ENCODE results near the gene TAC4. TPM values are rescaled to one million over a fixed set of nuclear protein-coding genes. Genes with fewer than 3 reads are reported as not detected.

Gene TAC4
- total RNA-seq, 1 donor from 2014 or later: not detected

DNA sequence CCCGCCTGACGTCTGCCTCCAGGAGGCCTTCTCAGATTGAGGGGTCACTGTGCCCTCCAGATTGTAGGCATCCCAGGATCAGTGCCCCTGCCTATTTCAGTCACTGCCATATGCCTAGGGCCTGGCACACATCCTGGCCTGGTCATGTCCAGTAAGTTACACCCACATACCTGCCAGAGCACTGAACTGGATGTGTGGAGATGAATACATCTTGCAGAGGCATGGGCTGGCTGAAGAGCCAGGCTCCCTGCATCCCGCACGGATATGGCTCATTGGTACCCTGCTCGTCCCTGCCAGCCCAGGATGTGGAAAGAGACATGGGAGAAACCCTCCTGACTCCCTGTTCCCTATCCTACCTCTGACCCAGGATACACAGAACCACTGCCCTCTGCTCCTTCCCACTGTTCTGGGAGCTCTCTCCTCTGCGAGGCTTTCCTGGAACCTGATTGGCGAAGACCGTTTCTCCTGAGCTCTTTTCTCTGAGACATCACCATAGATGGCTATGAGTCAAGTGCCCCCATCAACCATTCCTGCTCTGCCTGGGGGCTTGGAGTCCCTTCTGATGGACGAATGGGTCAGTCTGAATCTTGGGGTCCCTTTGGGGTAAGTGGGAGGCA is 40.0 kb upstream of the TAC4 start:
- Mint-ChIP-seq H3K4me1 (ENCODE audit: low read depth) (peaks cover 4% of the 10 kb centered on the region), H3K9me3 (ENCODE audit: low read depth) (no peaks in the 10 kb centered on the region), H3K27me3 (ENCODE audit: low read depth) (peaks cover 48% of the 10 kb centered on the region), H3K4me3 (ENCODE audit: unreplicated experiment) (no peak overlapping the region), H3K27ac (ENCODE audit: unreplicated experiment) (no peak overlapping the region), H3K36me3 (ENCODE audit: low read depth) (no peaks in the 10 kb centered on the region)
- no peak for DNase-seq (ENCODE audit: low spot score)
- TF ChIP-seq, protein P1, sequence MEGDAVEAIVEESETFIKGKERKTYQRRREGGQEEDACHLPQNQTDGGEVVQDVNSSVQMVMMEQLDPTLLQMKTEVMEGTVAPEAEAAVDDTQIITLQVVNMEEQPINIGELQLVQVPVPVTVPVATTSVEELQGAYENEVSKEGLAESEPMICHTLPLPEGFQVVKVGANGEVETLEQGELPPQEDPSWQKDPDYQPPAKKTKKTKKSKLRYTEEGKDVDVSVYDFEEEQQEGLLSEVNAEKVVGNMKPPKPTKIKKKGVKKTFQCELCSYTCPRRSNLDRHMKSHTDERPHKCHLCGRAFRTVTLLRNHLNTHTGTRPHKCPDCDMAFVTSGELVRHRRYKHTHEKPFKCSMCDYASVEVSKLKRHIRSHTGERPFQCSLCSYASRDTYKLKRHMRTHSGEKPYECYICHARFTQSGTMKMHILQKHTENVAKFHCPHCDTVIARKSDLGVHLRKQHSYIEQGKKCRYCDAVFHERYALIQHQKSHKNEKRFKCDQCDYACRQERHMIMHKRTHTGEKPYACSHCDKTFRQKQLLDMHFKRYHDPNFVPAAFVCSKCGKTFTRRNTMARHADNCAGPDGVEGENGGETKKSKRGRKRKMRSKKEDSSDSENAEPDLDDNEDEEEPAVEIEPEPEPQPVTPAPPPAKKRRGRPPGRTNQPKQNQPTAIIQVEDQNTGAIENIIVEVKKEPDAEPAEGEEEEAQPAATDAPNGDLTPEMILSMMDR (IDR thresholded peaks at IDR 0.05): no peak

GRCh38 chr17:49887086-49887743 is 39.3 kb upstream of the TAC4 start:
- Mint-ChIP-seq H3K27ac (ENCODE audit: unreplicated experiment) (no peak overlapping the region), H3K9me3 (ENCODE audit: low read depth) (no peaks in the 10 kb centered on the region), H3K27me3 (ENCODE audit: low read depth) (peaks cover 49% of the 10 kb centered on the region), H3K4me3 (ENCODE audit: unreplicated experiment) (no peak overlapping the region), H3K36me3 (ENCODE audit: low read depth) (no peaks in the 10 kb centered on the region), H3K4me1 (ENCODE audit: low read depth) (peaks cover 4% of the 10 kb centered on the region)
- TF ChIP-seq, protein P1 (IDR thresholded peaks at IDR 0.05): no peak
- DNase-seq (ENCODE audit: low spot score): no peak

GRCh38 chr17:49886036-49886435 is 38.2 kb upstream of the TAC4 start:
- peaks cover 4% of the 10 kb centered on the region for H3K4me1 Mint-ChIP-seq (ENCODE audit: low read depth)
- DNase-seq (ENCODE audit: low spot score): no peak
- H3K4me3 Mint-ChIP-seq (ENCODE audit: unreplicated experiment): no peak overlapping the region
- H3K27ac Mint-ChIP-seq (ENCODE audit: unreplicated experiment): no peak overlapping the region
- H3K27me3 Mint-ChIP-seq (ENCODE audit: low read depth): peaks cover 43% of the 10 kb centered on the region
- TF ChIP-seq, protein P1 (IDR thresholded peaks at IDR 0.05): no peak
- H3K9me3 Mint-ChIP-seq (ENCODE audit: low read depth): no peaks in the 10 kb centered on the region
- H3K36me3 Mint-ChIP-seq (ENCODE audit: low read depth): no peaks in the 10 kb centered on the region

- TF ChIP-seq, protein P1 (IDR thresholded peaks at IDR 0.05): no peak
Measured at GRCh38 chr17:49882434-49882833, 34.6 kb upstream of the TAC4 start.

GRCh38 chr17:49881054-49881402 is 33.2 kb upstream of the TAC4 start:
- Mint-ChIP-seq H3K27ac (ENCODE audit: unreplicated experiment) (no peak overlapping the region), H3K9me3 (ENCODE audit: low read depth) (no peaks in the 10 kb centered on the region), H3K36me3 (ENCODE audit: low read depth) (no peaks in the 10 kb centered on the region), H3K4me3 (ENCODE audit: unreplicated experiment) (no peak overlapping the region), H3K4me1 (ENCODE audit: low read depth) (peaks cover 3% of the 10 kb centered on the region), H3K27me3 (ENCODE audit: low read depth) (peaks cover 55% of the 10 kb centered on the region)
- TF ChIP-seq, protein P1 (IDR thresholded peaks at IDR 0.05): no peak
- no peak for DNase-seq (ENCODE audit: low spot score)

More at GRCh38 chr17:49882434-49882833, 34.6 kb upstream of the TAC4 start:
- H3K36me3 Mint-ChIP-seq (ENCODE audit: low read depth): no peaks in the 10 kb centered on the region
- peaks cover 59% of the 10 kb centered on the region for H3K27me3 Mint-ChIP-seq (ENCODE audit: low read depth)
- H3K4me1 Mint-ChIP-seq (ENCODE audit: low read depth): peaks cover 7% of the 10 kb centered on the region
- H3K27ac Mint-ChIP-seq (ENCODE audit: unreplicated experiment): no peak overlapping the region
- no peak for DNase-seq (ENCODE audit: low spot score)
- H3K9me3 Mint-ChIP-seq (ENCODE audit: low read depth): no peaks in the 10 kb centered on the region
- H3K4me3 Mint-ChIP-seq (ENCODE audit: unreplicated experiment): no peak overlapping the region
